Activated CD4-positive, alpha-beta T cell treated with anti-CD3 and anti-CD28 coated beads, Interleukin-2, amount 10 ng/mL, durations not matched to agents 24 days and 14 days (primary cell): ENCODE data around the gene ACSBG1. TPM values are rescaled to one million over a fixed set of nuclear protein-coding genes. Genes with fewer than 3 reads are reported as not detected.

Source experiments
- DNase-seq: peaks from one replicate; pipeline ENCODE4 v3.0.0; 2022
- H3K27ac Mint-ChIP-seq: one replicate; pipeline ENCODE4 v1.8.0; 2022; ENCODE audit warnings: mild to moderate bottlenecking, mixed read lengths
- H3K27me3 Mint-ChIP-seq: one replicate; pipeline ENCODE4 v1.8.0; 2022; ENCODE audit warnings: mixed read lengths
- H3K36me3 Mint-ChIP-seq: one replicate; pipeline ENCODE4 v1.8.0; 2022; ENCODE audit warnings: low read depth, mild to moderate bottlenecking, mixed read lengths
- H3K4me1 Mint-ChIP-seq: one replicate; pipeline ENCODE4 v1.8.0; 2021; ENCODE audit warnings: mixed read lengths
- H3K4me3 Mint-ChIP-seq: one replicate; pipeline ENCODE4 v1.8.0; 2022; ENCODE audit warnings: mild to moderate bottlenecking, moderate library complexity, mixed read lengths
- H3K9me3 Mint-ChIP-seq: one replicate; pipeline ENCODE4 v1.8.0; 2021; ENCODE audit warnings: mixed read lengths
- intact Hi-C: fragments of 100-400 bp; cut with micrococcal nuclease; formaldehyde crosslinking; loops from one replicate; pipeline ENCODE4 v1.15.1; 2023
- total RNA-seq: library from RNA; stranded (reverse); gene quantifications from 2 replicates; pipeline ENCODE4 v1.2.3, GENCODE V29; 2022

Gene ACSBG1
- total RNA-seq, 1 donor from 2014 or later = not detected

- H3K36me3 Mint-ChIP-seq = no peaks in the 10 kb centered on the region
- no peak overlapping the region for H3K27ac Mint-ChIP-seq
- H3K4me1 Mint-ChIP-seq = peaks cover 3% of the 10 kb centered on the region
- DNase-seq = no peak
- intact Hi-C loops = loop anchor here (5.0 kb wide), 2 partner anchors 111 to 286 kb away; partner anchors contain the start of gene CIB2
- H3K27me3 Mint-ChIP-seq = peaks cover 3% of the 10 kb centered on the region
- no peak overlapping the region for H3K4me3 Mint-ChIP-seq
- H3K9me3 Mint-ChIP-seq = no peaks in the 10 kb centered on the region
Measured at GRCh38 chr15:78243491-78243941, 9.2 kb upstream of the ACSBG1 start.

- Mint-ChIP-seq H3K27ac (no peak overlapping the region), H3K4me1 (peaks cover 3% of the 10 kb centered on the region), H3K27me3 (peaks cover 5% of the 10 kb centered on the region), H3K4me3 (no peak overlapping the region), H3K36me3 (no peaks in the 10 kb centered on the region), H3K9me3 (no peaks in the 10 kb centered on the region)
- intact Hi-C loops = loop anchor here (5.0 kb wide), 2 partner anchors 111 to 286 kb away; partner anchors contain the start of gene CIB2
- DNase-seq = no peak
Measured at GRCh38 chr15:78243058-78243457, 8.7 kb upstream of the ACSBG1 start.

GRCh38 chr15:78242128-78242527, 7.8 kb upstream of the ACSBG1 start:
- no peak overlapping the region for H3K4me3 Mint-ChIP-seq
- H3K9me3 Mint-ChIP-seq = no peaks in the 10 kb centered on the region
- peaks cover 3% of the 10 kb centered on the region for H3K4me1 Mint-ChIP-seq
- peak; percentile 79 for DNase-seq
- H3K27ac Mint-ChIP-seq = no peak overlapping the region
- peaks cover 5% of the 10 kb centered on the region for H3K27me3 Mint-ChIP-seq
- intact Hi-C loops = loop anchor here (5.0 kb wide), 2 partner anchors 110 to 285 kb away; partner anchors contain the start of gene CIB2
- no peaks in the 10 kb centered on the region for H3K36me3 Mint-ChIP-seq

GRCh38 chr15:78241017-78241416, 6.7 kb upstream of the ACSBG1 start:
- intact Hi-C loops = loop anchor here (1.0 to 5.0 kb wide), 4 partner anchors 109 to 331 kb away; partner anchors contain the start of gene CIB2
- DNase-seq = peak; percentile 94
- peaks cover 5% of the 10 kb centered on the region for H3K27me3 Mint-ChIP-seq
- peaks cover 3% of the 10 kb centered on the region for H3K4me1 Mint-ChIP-seq
- H3K27ac Mint-ChIP-seq = no peak overlapping the region
- H3K36me3 Mint-ChIP-seq = no peaks in the 10 kb centered on the region
- no peak overlapping the region for H3K4me3 Mint-ChIP-seq
- no peaks in the 10 kb centered on the region for H3K9me3 Mint-ChIP-seq

- no peak for DNase-seq
- peaks cover 3% of the 10 kb centered on the region for H3K4me1 Mint-ChIP-seq
- no peaks in the 10 kb centered on the region for H3K36me3 Mint-ChIP-seq
- no peak overlapping the region for H3K4me3 Mint-ChIP-seq
- H3K27me3 Mint-ChIP-seq = peaks cover 5% of the 10 kb centered on the region
- H3K27ac Mint-ChIP-seq = no peak overlapping the region
- H3K9me3 Mint-ChIP-seq = no peaks in the 10 kb centered on the region
- intact Hi-C loops = loop anchor here (5.0 kb wide), 2 partner anchors 108 to 283 kb away; partner anchors contain the start of gene CIB2
Measured at GRCh38 chr15:78239811-78240210, 5.4 kb upstream of the ACSBG1 start.

GRCh38 chr15:78237146-78237545, 2.8 kb upstream of the ACSBG1 start:
- Mint-ChIP-seq H3K4me3 (no peak overlapping the region), H3K9me3 (no peaks in the 10 kb centered on the region), H3K4me1 (peaks cover 9% of the 10 kb centered on the region), H3K36me3 (no peaks in the 10 kb centered on the region), H3K27me3 (peaks cover 9% of the 10 kb centered on the region), H3K27ac (no peak overlapping the region)
- intact Hi-C loops = no loop called here
- DNase-seq = no peak

GRCh38 chr15:78236491-78236890, 2.1 kb upstream of the ACSBG1 start:
- no peaks in the 10 kb centered on the region for H3K36me3 Mint-ChIP-seq
- intact Hi-C loops = no loop called here
- peaks cover 9% of the 10 kb centered on the region for H3K4me1 Mint-ChIP-seq
- H3K4me3 Mint-ChIP-seq = no peak overlapping the region
- H3K27ac Mint-ChIP-seq = no peak overlapping the region
- H3K27me3 Mint-ChIP-seq = peaks cover 9% of the 10 kb centered on the region
- DNase-seq = no peak
- no peaks in the 10 kb centered on the region for H3K9me3 Mint-ChIP-seq

GRCh38 chr15:78233496-78233895, 869 bp downstream of the ACSBG1 start:
- Mint-ChIP-seq H3K27ac (no peak overlapping the region), H3K27me3 (peaks cover 10% of the 10 kb centered on the region), H3K4me3 (no peak overlapping the region), H3K9me3 (no peaks in the 10 kb centered on the region), H3K36me3 (no peaks in the 10 kb centered on the region), H3K4me1 (peaks cover 6% of the 10 kb centered on the region)
- intact Hi-C loops = no loop called here
- no peak for DNase-seq

GRCh38 chr15:78232951-78233350, 1.4 kb downstream of the ACSBG1 start:
- Mint-ChIP-seq H3K4me3 (no peak overlapping the region), H3K36me3 (no peaks in the 10 kb centered on the region), H3K27ac (no peak overlapping the region), H3K9me3 (no peaks in the 10 kb centered on the region), H3K27me3 (peaks cover 8% of the 10 kb centered on the region), H3K4me1 (peaks cover 6% of the 10 kb centered on the region)
- intact Hi-C loops = no loop called here
- DNase-seq = no peak

- no peak for DNase-seq
- intact Hi-C loops = no loop called here
Measured at GRCh38 chr15:78229431-78230406, 4.6 kb downstream of the ACSBG1 start.

GRCh38 chr15:78228356-78228996, 5.9 kb downstream of the ACSBG1 start:
- Mint-ChIP-seq H3K36me3 (no peaks in the 10 kb centered on the region), H3K4me3 (no peak overlapping the region), H3K27me3 (peaks cover 7% of the 10 kb centered on the region), H3K27ac (no peak overlapping the region), H3K4me1 (peaks cover 2% of the 10 kb centered on the region), H3K9me3 (peaks cover 3% of the 10 kb centered on the region)
- no peak for DNase-seq
- intact Hi-C loops = no loop called here

More at GRCh38 chr15:78229431-78230406, 4.6 kb downstream of the ACSBG1 start:
- no peak overlapping the region for H3K4me3 Mint-ChIP-seq
- H3K27ac Mint-ChIP-seq = no peak overlapping the region
- H3K27me3 Mint-ChIP-seq = peaks cover 11% of the 10 kb centered on the region
- no peaks in the 10 kb centered on the region for H3K36me3 Mint-ChIP-seq
- H3K9me3 Mint-ChIP-seq = peaks cover 3% of the 10 kb centered on the region
- H3K4me1 Mint-ChIP-seq = peaks cover 7% of the 10 kb centered on the region

GRCh38 chr15:78225783-78226541, 8.4 kb downstream of the ACSBG1 start:
- no peak overlapping the region for H3K27ac Mint-ChIP-seq
- DNase-seq = no peak
- no peaks in the 10 kb centered on the region for H3K36me3 Mint-ChIP-seq
- H3K4me3 Mint-ChIP-seq = no peak overlapping the region
- intact Hi-C loops = no loop called here
- peaks cover 2% of the 10 kb centered on the region for H3K4me1 Mint-ChIP-seq
- peaks cover 13% of the 10 kb centered on the region for H3K27me3 Mint-ChIP-seq
- peaks cover 3% of the 10 kb centered on the region for H3K9me3 Mint-ChIP-seq

GRCh38 chr15:78224023-78224411, 10.3 kb downstream of the ACSBG1 start:
- peaks cover 3% of the 10 kb centered on the region for H3K9me3 Mint-ChIP-seq
- H3K4me3 Mint-ChIP-seq = no peak overlapping the region
- H3K27ac Mint-ChIP-seq = no peak overlapping the region
- H3K27me3 Mint-ChIP-seq = peaks cover 14% of the 10 kb centered on the region
- intact Hi-C loops = no loop called here
- H3K36me3 Mint-ChIP-seq = no peaks in the 10 kb centered on the region
- no peak for DNase-seq
- peaks cover 2% of the 10 kb centered on the region for H3K4me1 Mint-ChIP-seq
